Tibial nerve (tissue), 3 donors: ENCODE results near the gene MAP3K19.

ENCODE experiments used
- CTCF ChIP-seq, 5 experiments: fragments of 200-600 bp in 3 of 5; fragments of 450-650 bp in 2 of 5; sonication (generic) in 3 of 5; IDR thresholded peaks; one replicate each; pipeline ENCODE4 v1.5.1; 2016 to 2019; ENCODE audit warnings: antibody characterized with exemption in 5 of 5, mild to moderate bottlenecking in 3 of 5, moderate library complexity in 2 of 5
- POLR2A ChIP-seq, 2 donors: fragments of 450-650 bp; IDR thresholded peaks; one replicate each; pipeline ENCODE4 v1.6.1; 2017; ENCODE audit warnings: antibody characterized with exemption in 2 of 2, mild to moderate bottlenecking in 2 of 2, moderate library complexity in 2 of 2

- TF ChIP-seq CTCF (IDR thresholded peaks at IDR 0.05) (no peak), POLR2A (IDR thresholded peaks at IDR 0.05) (no peak)
These were observed 16.4 kb downstream of the MAP3K19 start for GRCh38 chr2:135030826-135031225.
